GM12878 (cell line): ENCODE results near the gene PADI2.

Experiments used
- CHD2 ChIP-seq: IDR thresholded peaks from 2 replicates; pipeline ENCODE4 v1.6.1; 2011; ENCODE audit warnings: low read depth, low read length, improper control_type of control experiment, borderline replicate concordance
- CTCF ChIP-seq, 3 experiments: IDR thresholded peaks in 2 of 3; conservative IDR thresholded peaks in 1 of 3; 2 replicates each; pipeline ENCODE4 v1.5.1; 2011; ENCODE audit warnings: low read depth in 3 of 3, low read length in 3 of 3, mild to moderate bottlenecking in 3 of 3, control low read depth in 2 of 3, moderate library complexity in 2 of 3, inconsistent platforms in 1 of 3, mixed read lengths in 1 of 3; ENCODE audit not compliant: control insufficient read depth in 2 of 3, insufficient read depth in 1 of 3; ENCODE audit errors: extremely low read depth in 1 of 3
- MXI1 ChIP-seq: fragments of 150-350 bp; IDR thresholded peaks from 2 replicates; pipeline ENCODE4 v1.6.1; 2011; ENCODE audit warnings: low read depth, mild to moderate bottlenecking, inconsistent platforms, low read length, improper control_type of control experiment
- POLR2A ChIP-seq: IDR thresholded peaks from 2 replicates; pipeline ENCODE4 v1.6.1; 2011; ENCODE audit warnings: low read depth, mild to moderate bottlenecking, low read length
- TARDBP ChIP-seq: IDR thresholded peaks from 2 replicates; pipeline ENCODE4 v1.6.1; 2016; ENCODE audit warnings: borderline replicate concordance
- TF ChIP-seq, protein P1 (sequence below): fragments of 450-650 bp; IDR thresholded peaks from 2 replicates; pipeline ENCODE4 v1.6.1; 2016; ENCODE audit warnings: mild to moderate bottlenecking, moderate library complexity, borderline replicate concordance
- TF ChIP-seq, protein P2 (sequence below): IDR thresholded peaks from 2 replicates; pipeline ENCODE4 v1.6.1; 2012; ENCODE audit warnings: low read depth, low read length, improper control_type of control experiment

DNA sequence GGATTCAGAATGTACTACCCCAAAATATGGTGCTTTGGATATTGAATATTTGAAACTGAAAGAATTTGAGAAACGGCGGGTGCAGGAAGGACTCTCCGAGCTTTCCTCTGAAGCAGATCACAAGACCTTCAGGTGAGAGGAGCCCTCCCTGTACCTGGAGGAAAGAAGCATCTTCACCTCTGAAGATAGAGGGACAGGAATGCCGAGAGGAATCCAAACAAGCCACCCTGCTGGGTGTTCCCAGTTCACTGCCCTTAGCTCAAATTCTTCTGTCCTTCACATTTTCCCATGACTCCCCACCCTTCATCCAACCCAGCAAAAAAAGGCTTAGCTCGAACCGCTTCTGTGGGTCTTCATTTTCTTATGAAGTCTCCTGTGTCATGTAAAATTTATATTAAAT, 18.2 kb upstream of the PADI2 start:
- TF ChIP-seq MXI1 (no peak), CTCF (IDR thresholded peaks at IDR 0.05 in 2 of 3, conservative IDR thresholded peaks at IDR 0.05 in 1 of 3; ENCODE audit: control insufficient read depth in 2 of 3, extremely low read depth in 1 of 3, insufficient read depth in 1 of 3, low read depth in 3 of 3, low read length in 3 of 3) (no peak), CHD2 (no peak), TARDBP (no peak), POLR2A (no peak)
- TF ChIP-seq, protein P1, sequence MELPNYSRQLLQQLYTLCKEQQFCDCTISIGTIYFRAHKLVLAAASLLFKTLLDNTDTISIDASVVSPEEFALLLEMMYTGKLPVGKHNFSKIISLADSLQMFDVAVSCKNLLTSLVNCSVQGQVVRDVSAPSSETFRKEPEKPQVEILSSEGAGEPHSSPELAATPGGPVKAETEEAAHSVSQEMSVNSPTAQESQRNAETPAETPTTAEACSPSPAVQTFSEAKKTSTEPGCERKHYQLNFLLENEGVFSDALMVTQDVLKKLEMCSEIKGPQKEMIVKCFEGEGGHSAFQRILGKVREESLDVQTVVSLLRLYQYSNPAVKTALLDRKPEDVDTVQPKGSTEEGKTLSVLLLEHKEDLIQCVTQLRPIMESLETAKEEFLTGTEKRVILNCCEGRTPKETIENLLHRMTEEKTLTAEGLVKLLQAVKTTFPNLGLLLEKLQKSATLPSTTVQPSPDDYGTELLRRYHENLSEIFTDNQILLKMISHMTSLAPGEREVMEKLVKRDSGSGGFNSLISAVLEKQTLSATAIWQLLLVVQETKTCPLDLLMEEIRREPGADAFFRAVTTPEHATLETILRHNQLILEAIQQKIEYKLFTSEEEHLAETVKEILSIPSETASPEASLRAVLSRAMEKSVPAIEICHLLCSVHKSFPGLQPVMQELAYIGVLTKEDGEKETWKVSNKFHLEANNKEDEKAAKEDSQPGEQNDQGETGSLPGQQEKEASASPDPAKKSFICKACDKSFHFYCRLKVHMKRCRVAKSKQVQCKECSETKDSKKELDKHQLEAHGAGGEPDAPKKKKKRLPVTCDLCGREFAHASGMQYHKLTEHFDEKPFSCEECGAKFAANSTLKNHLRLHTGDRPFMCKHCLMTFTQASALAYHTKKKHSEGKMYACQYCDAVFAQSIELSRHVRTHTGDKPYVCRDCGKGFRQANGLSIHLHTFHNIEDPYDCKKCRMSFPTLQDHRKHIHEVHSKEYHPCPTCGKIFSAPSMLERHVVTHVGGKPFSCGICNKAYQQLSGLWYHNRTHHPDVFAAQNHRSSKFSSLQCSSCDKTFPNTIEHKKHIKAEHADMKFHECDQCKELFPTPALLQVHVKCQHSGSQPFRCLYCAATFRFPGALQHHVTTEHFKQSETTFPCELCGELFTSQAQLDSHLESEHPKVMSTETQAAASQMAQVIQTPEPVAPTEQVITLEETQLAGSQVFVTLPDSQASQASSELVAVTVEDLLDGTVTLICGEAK = no peak
- TF ChIP-seq, protein P2, sequence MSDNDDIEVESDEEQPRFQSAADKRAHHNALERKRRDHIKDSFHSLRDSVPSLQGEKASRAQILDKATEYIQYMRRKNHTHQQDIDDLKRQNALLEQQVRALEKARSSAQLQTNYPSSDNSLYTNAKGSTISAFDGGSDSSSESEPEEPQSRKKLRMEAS = no peak
